ENCODE results near the gene DPY19L3.

Gene DPY19L3

DNA sequence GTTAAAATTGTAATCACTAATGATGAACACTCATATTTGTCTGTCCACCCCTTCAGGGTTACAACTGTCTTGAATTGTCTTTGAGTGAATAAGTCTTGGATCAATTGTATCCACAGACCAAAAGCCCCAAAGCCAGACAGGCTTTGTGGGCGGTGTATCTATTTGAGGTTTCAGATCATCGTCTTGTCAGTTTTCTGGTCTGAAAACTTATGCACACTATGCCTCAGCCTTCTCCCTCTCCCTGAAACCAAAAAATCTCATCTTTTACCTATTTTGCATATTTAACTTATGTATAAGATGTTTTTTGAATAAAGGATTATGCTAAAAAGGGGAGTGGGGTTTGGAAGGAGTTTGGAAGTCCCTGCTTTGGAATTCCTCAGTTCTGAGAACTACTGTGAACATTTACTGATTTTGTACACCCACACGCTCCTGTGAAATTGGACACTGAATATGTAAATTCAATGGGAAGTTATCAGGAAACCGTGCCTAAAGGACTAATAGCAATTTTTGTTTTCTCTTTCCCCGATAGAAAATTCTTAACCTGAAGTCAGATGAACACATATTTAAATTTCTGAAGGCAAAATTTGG lies 52.1 kb downstream of the DPY19L3 start:
- Histone ChIP-seq H3K36me3 (ENCODE audit: insufficient read depth, low read length) (peaks cover 50% of the 10 kb centered on the region), H3K4me1 (ENCODE audit: insufficient read depth, low read length) (no peaks in the 10 kb centered on the region), H3K27ac (ENCODE audit: low read length) (no peak overlapping the region)

DNA sequence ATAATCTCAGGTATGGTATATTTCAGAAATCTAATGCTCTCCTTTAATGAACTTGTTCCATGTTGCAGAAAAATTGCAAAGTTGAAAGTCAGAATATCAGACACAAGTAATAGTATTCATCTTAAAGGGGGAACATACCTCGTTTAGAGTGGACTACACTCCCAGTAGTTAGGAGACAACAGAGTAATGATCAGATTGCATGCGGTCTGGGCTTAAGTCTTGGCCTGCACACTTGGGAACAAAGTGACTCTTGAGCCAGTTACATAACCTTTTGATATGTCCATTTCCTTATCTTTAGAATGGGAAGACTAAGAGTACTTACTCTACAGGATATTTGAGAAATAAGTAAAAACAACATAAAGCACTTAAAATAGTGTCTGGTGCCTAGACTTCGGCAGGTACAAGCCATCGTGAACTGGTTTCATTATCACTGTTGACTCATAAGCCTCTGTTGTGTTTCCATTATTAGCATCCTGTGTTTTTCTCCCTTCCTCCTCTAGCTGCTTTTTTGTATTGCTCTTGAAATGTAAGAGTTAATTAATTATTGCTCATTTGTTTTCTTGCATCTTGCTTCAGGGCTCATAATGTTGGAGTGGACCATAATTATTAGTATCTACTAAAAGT lies 53.0 kb downstream of the DPY19L3 start:
- H2AFZ ChIP-seq (ENCODE audit: low read depth, low read length) = no peak overlapping the region

More for the DNA sequence above, 52.1 kb downstream of the DPY19L3 start:
- Histone ChIP-seq H2AFZ (ENCODE audit: low read depth, low read length) (no peak overlapping the region), H3K4me3 (ENCODE audit: low read depth in 1 of 2, low read length in 2 of 2) (no peak overlapping the region), H3K79me2 (ENCODE audit: insufficient read depth, low read length) (no peaks in the 10 kb centered on the region), H3K4me2 (ENCODE audit: insufficient read depth, low read length) (no peak overlapping the region), H3K9ac (ENCODE audit: low read depth, low read length) (no peak overlapping the region), H3K27me3 (ENCODE audit: insufficient read depth, low read length, poor library complexity) (no peaks in the 10 kb centered on the region), H3K9me3 (ENCODE audit: insufficient read depth, low read length, severe bottlenecking) (no peaks in the 10 kb centered on the region), H4K20me1 (ENCODE audit: insufficient read depth, low read length) (no peaks in the 10 kb centered on the region)
- no peak for ATAC-seq (ENCODE audit: insufficient read depth, low read depth)
- DNase-seq = no peak
- TF ChIP-seq EZH2 (IDR thresholded peaks at IDR 0.05; ENCODE audit: borderline replicate concordance, low read depth, low read length, severe bottlenecking) = no peak
- no peak for TF ChIP-seq CTCF (IDR thresholded peaks at IDR 0.05; ENCODE audit: borderline replicate concordance, extremely low read depth, low read length, poor library complexity, severe bottlenecking)

DNA sequence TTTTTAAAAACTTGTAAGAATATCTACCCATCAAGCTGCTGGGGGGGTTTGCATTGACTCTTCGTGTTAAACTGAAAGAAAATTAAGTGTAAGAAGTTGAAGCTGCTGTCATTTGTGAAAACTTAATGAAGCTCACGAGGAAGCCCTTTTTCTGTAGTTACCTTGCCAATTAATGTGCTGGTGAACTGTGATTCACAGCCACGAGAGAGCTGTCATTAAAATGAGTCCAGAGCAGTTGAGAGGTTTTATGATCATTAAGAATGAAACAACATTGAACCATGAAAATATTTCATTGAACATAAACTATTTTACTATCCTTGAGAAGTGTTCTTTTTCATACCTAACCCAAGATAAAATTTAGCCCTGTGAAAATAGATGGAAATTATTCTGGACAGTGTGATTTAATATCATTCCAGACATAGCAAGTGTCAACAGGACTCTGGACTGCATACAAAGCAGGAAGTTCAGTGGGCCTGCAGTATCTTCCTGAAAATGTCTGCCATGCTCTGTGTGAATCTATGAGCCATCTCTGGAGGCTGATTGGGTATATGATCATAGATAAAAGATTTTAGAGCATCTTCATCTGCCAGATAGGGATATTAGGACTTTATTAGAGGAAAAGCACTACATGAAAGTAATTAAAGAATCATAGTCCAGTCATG lies 53.8 kb downstream of the DPY19L3 start:
- TF ChIP-seq EZH2 (IDR thresholded peaks at IDR 0.05; ENCODE audit: borderline replicate concordance, low read depth, low read length, severe bottlenecking) = no peak
- TF ChIP-seq CTCF (IDR thresholded peaks at IDR 0.05; ENCODE audit: borderline replicate concordance, extremely low read depth, low read length, poor library complexity, severe bottlenecking) = no peak
- no peaks in the 10 kb centered on the region for H3K4me1 ChIP-seq (ENCODE audit: insufficient read depth, low read length)

More for the DNA sequence above, 53.0 kb downstream of the DPY19L3 start:
- H3K27me3 ChIP-seq (ENCODE audit: insufficient read depth, low read length, poor library complexity) = no peaks in the 10 kb centered on the region
- ATAC-seq (ENCODE audit: insufficient read depth, low read depth) (no peak), DNase-seq (no peak)
- TF ChIP-seq EZH2 (IDR thresholded peaks at IDR 0.05; ENCODE audit: borderline replicate concordance, low read depth, low read length, severe bottlenecking) (no peak), CTCF (IDR thresholded peaks at IDR 0.05; ENCODE audit: borderline replicate concordance, extremely low read depth, low read length, poor library complexity, severe bottlenecking) (no peak)
- no peaks in the 10 kb centered on the region for H4K20me1 ChIP-seq (ENCODE audit: insufficient read depth, low read length)
- H3K4me2 ChIP-seq (ENCODE audit: insufficient read depth, low read length) = no peak overlapping the region
- no peaks in the 10 kb centered on the region for H3K79me2 ChIP-seq (ENCODE audit: insufficient read depth, low read length)
- H3K27ac ChIP-seq (ENCODE audit: low read length) = no peak overlapping the region
- H3K9me3 ChIP-seq (ENCODE audit: insufficient read depth, low read length, severe bottlenecking) = no peaks in the 10 kb centered on the region
- H3K4me3 ChIP-seq (ENCODE audit: low read depth in 1 of 2, low read length in 2 of 2) = no peak overlapping the region
- H3K9ac ChIP-seq (ENCODE audit: low read depth, low read length) = no peak overlapping the region
- peaks cover 45% of the 10 kb centered on the region for H3K36me3 ChIP-seq (ENCODE audit: insufficient read depth, low read length)
- H3K4me1 ChIP-seq (ENCODE audit: insufficient read depth, low read length) = no peaks in the 10 kb centered on the region

More for the DNA sequence above, 53.8 kb downstream of the DPY19L3 start:
- Histone ChIP-seq H4K20me1 (ENCODE audit: insufficient read depth, low read length) (no peaks in the 10 kb centered on the region), H3K9ac (ENCODE audit: low read depth, low read length) (no peak overlapping the region), H2AFZ (ENCODE audit: low read depth, low read length) (no peak overlapping the region), H3K27ac (ENCODE audit: low read length) (no peak overlapping the region), H3K4me3 (ENCODE audit: low read depth in 1 of 2, low read length in 2 of 2) (no peak overlapping the region), H3K36me3 (ENCODE audit: insufficient read depth, low read length) (peaks cover 48% of the 10 kb centered on the region), H3K27me3 (ENCODE audit: insufficient read depth, low read length, poor library complexity) (no peaks in the 10 kb centered on the region), H3K79me2 (ENCODE audit: insufficient read depth, low read length) (no peaks in the 10 kb centered on the region), H3K9me3 (ENCODE audit: insufficient read depth, low read length, severe bottlenecking) (no peaks in the 10 kb centered on the region), H3K4me2 (ENCODE audit: insufficient read depth, low read length) (no peak overlapping the region)
- ATAC-seq (ENCODE audit: insufficient read depth, low read depth) (no peak), DNase-seq (no peak)
